GM23338 (cell line): ENCODE data around the gene RYR1.
"Not testable (repeated sequence)": the region's sequence is repeated elsewhere in the genome, so short reads cannot be mapped to it uniquely, and the experiment has no call there.

ENCODE experiments used
- EZH2 ChIP-seq: fragments of 200-600 bp; sonication (generic); IDR thresholded peaks from one replicate; pipeline ENCODE4 v1.8.0; 2017; ENCODE audit warnings: antibody characterized with exemption, mild to moderate bottlenecking, low read depth; ENCODE audit not compliant: unreplicated experiment
- EZH2phosphoT487 ChIP-seq: fragments of 200-600 bp; sonication (generic); IDR thresholded peaks from one replicate; pipeline ENCODE4 v1.8.1; 2018; ENCODE audit warnings: antibody characterized with exemption; ENCODE audit not compliant: unreplicated experiment
- JUNB ChIP-seq: IDR thresholded peaks from one replicate; pipeline ENCODE4 v1.6.1; 2016; ENCODE audit warnings: antibody characterized with exemption; ENCODE audit not compliant: unreplicated experiment
- TF ChIP-seq, protein P1 (sequence below), 2 experiments: fragments of 200-600 bp in 1 of 2; sonication (generic) in 1 of 2; conservative IDR thresholded peaks; 2 replicates each; pipeline versions ENCODE4 v1.5.1 to v1.6.1; 2016 to 2017; ENCODE audit warnings: antibody characterized with exemption in 2 of 2, low read depth in 2 of 2, mild to moderate bottlenecking in 2 of 2, moderate library complexity in 1 of 2

DNA sequence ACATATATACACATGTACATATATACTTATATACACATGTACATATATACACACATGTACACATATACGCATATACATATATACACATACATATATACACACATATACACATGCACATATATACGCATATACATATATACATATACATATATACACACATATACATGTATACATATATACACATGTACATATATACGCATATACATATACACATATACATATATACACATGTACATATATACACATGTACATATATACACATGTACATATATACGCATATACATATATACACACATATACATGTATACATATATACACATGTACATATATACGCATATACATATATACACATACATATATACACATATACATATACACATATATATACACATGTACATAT is 169.4 kb downstream of the RYR1 start:
- TF ChIP-seq, protein P1, sequence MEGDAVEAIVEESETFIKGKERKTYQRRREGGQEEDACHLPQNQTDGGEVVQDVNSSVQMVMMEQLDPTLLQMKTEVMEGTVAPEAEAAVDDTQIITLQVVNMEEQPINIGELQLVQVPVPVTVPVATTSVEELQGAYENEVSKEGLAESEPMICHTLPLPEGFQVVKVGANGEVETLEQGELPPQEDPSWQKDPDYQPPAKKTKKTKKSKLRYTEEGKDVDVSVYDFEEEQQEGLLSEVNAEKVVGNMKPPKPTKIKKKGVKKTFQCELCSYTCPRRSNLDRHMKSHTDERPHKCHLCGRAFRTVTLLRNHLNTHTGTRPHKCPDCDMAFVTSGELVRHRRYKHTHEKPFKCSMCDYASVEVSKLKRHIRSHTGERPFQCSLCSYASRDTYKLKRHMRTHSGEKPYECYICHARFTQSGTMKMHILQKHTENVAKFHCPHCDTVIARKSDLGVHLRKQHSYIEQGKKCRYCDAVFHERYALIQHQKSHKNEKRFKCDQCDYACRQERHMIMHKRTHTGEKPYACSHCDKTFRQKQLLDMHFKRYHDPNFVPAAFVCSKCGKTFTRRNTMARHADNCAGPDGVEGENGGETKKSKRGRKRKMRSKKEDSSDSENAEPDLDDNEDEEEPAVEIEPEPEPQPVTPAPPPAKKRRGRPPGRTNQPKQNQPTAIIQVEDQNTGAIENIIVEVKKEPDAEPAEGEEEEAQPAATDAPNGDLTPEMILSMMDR (conservative IDR thresholded peaks at IDR 0.05; ENCODE audit: low read depth in 2 of 2) = not testable (repeated sequence)
- not testable (repeated sequence) for TF ChIP-seq EZH2phosphoT487, JUNB, EZH2
